GM23248 (cell line): ENCODE measurements around the gene PRELP. TPM values are rescaled to one million over a fixed set of nuclear protein-coding genes. Genes with fewer than 3 reads are reported as not detected.

Source experiments
- DNase-seq: peaks from one replicate; pipeline ENCODE4 v3.0.0-alpha.2; 2015
- H2AFZ ChIP-seq: fragments of 200-600 bp; sonication (generic); 2 replicates; pipeline ENCODE4 v1.6.1; 2016; ENCODE audit warnings: antibody characterized with exemption
- H3F3A ChIP-seq: fragments of 200-600 bp; sonication (generic); 2 replicates; pipeline ENCODE4 v1.6.1; 2016; ENCODE audit warnings: mild to moderate bottlenecking, antibody characterized with exemption, mixed run types; ENCODE audit not compliant: insufficient read depth
- H3K27ac ChIP-seq: fragments of 200-600 bp; sonication (generic); 2 replicates; pipeline ENCODE4 v1.5.1; 2016; ENCODE audit warnings: mild to moderate bottlenecking
- H3K27me3 ChIP-seq: fragments of 200-600 bp; sonication (generic); replicated peaks from 2 replicates; pipeline ENCODE4 v1.6.1; 2016; ENCODE audit warnings: mild to moderate bottlenecking; ENCODE audit not compliant: insufficient read depth
- H3K36me3 ChIP-seq: fragments of 200-600 bp; sonication (generic); 2 replicates; pipeline ENCODE4 v1.6.1; 2016; ENCODE audit warnings: low read depth, mild to moderate bottlenecking
- H3K4me1 ChIP-seq: fragments of 200-600 bp; sonication (generic); 2 replicates; pipeline ENCODE4 v1.6.1; 2016; ENCODE audit warnings: mild to moderate bottlenecking; ENCODE audit not compliant: insufficient read depth
- H3K4me2 ChIP-seq: fragments of 200-600 bp; sonication (generic); one replicate; pipeline ENCODE4 v1.6.1; 2016; ENCODE audit warnings: mild to moderate bottlenecking; ENCODE audit not compliant: unreplicated experiment
- H3K4me3 ChIP-seq: fragments of 200-600 bp; sonication (generic); 2 replicates; pipeline ENCODE4 v1.5.1; 2016; ENCODE audit warnings: mild to moderate bottlenecking
- H3K79me2 ChIP-seq: fragments of 200-600 bp; sonication (generic); 2 replicates; pipeline ENCODE4 v1.6.1; 2016; ENCODE audit warnings: mild to moderate bottlenecking; ENCODE audit not compliant: insufficient read depth
- H3K9ac ChIP-seq: fragments of 200-600 bp; sonication (generic); 2 replicates; pipeline ENCODE4 v1.6.1; 2016; ENCODE audit warnings: mild to moderate bottlenecking
- H3K9me2 ChIP-seq: fragments of 200-600 bp; sonication (generic); 2 replicates; pipeline ENCODE4 v1.6.1; 2016; ENCODE audit warnings: mixed run types, mild to moderate bottlenecking, moderate library complexity; ENCODE audit not compliant: insufficient read depth
- H3K9me3 ChIP-seq: fragments of 200-600 bp; sonication (generic); one replicate; pipeline ENCODE4 v1.6.1; 2017; ENCODE audit warnings: low read depth
- H4K20me1 ChIP-seq: fragments of 200-600 bp; sonication (generic); 2 replicates; pipeline ENCODE4 v1.6.0; 2016; ENCODE audit not compliant: insufficient read depth
- EZH2 ChIP-seq: fragments of 200-600 bp; sonication (generic); IDR thresholded peaks from 2 replicates; pipeline ENCODE4 v1.6.1; 2018; ENCODE audit warnings: antibody characterized with exemption, mild to moderate bottlenecking; ENCODE audit not compliant: insufficient read depth, poor library complexity, severe bottlenecking
- EZH2phosphoT487 ChIP-seq: fragments of 200-600 bp; sonication (generic); IDR thresholded peaks from 2 replicates; pipeline ENCODE4 v1.6.1; 2018; ENCODE audit warnings: antibody characterized with exemption, moderate library complexity, mild to moderate bottlenecking, low read depth; ENCODE audit not compliant: insufficient read depth
- WGBS, 2 experiments: methylation state at CpG; one replicate each; pipeline ENCODE4 v1.1.6; 2015 to 2017; ENCODE audit warnings: low lambda C conversion rate in 2 of 2, low coverage in 1 of 2; ENCODE audit errors: missing lambda C conversion rate in 2 of 2; 5-methylcytosine and 5-hydroxymethylcytosine counted together
- in situ Hi-C: fragments of 300-500 bp; cut with MboI; formaldehyde crosslinking; loops from 2 replicates; pipeline ENCODE4 v1.15.0; 2020
- polyA plus RNA-seq: library from polyadenylated mRNA; unstranded; fragments of >200 nt; fragmentation: Nextera tagmentation; extraction: Ambion mirVana; gene quantifications from 2 replicates; pipeline ENCODE4 v1.2.1, GENCODE V29; 2016
- total RNA-seq: library from RNA; depleted of rRNA; stranded (reverse); fragments of >200 nt; shearing (Covaris generic); gene quantifications from 2 replicates; pipeline ENCODE4 v1.2.3, GENCODE V29; 2014

The PRELP gene
- total and polyA plus RNA-seq, 2 experiments from 2014 or later = 0.32 to 1.6 TPM

- Histone ChIP-seq H3K27me3 (no peaks in the 10 kb centered on the region), H3K27ac (no peak overlapping the region), H4K20me1 (no peaks in the 10 kb centered on the region), H3K79me2 (no peaks in the 10 kb centered on the region), H2AFZ (no peak overlapping the region), H3K4me1 (peaks cover 36% of the 10 kb centered on the region), H3K36me3 (no peaks in the 10 kb centered on the region), H3K4me3 (no peak overlapping the region), H3K4me2 (no peak overlapping the region), H3K9me2 (no peaks in the 10 kb centered on the region), H3K9me3 (no peaks in the 10 kb centered on the region), H3F3A (peaks cover 10% of the 10 kb centered on the region), H3K9ac (no peak overlapping the region)
- no peak for DNase-seq
- TF ChIP-seq EZH2phosphoT487 (no peak), EZH2 (no peak)
- WGBS, 2 experiments = 97 to 98% methylated on average over 10 of the region's 10 CpGs
- in situ Hi-C loops = no loop called here
Measured at GRCh38 chr1:203508463-203509073, 33.0 kb downstream of the PRELP start.

- Histone ChIP-seq H3K9ac (no peak overlapping the region), H3K79me2 (no peaks in the 10 kb centered on the region), H4K20me1 (no peaks in the 10 kb centered on the region), H3K9me3 (no peaks in the 10 kb centered on the region), H3F3A (peaks cover 10% of the 10 kb centered on the region), H3K36me3 (no peaks in the 10 kb centered on the region), H3K4me2 (no peak overlapping the region), H3K27ac (no peak overlapping the region), H3K27me3 (no peaks in the 10 kb centered on the region), H3K4me3 (no peak overlapping the region), H3K9me2 (no peaks in the 10 kb centered on the region), H2AFZ (no peak overlapping the region), H3K4me1 (peaks cover 42% of the 10 kb centered on the region)
- WGBS, 2 experiments = 59 to 83% methylated on average over 1 of the region's 1 CpG
- in situ Hi-C loops = no loop called here
- TF ChIP-seq EZH2 (no peak), EZH2phosphoT487 (no peak)
- peak; percentile 18 for DNase-seq
Measured at GRCh38 chr1:203509135-203509534, 33.5 kb downstream of the PRELP start.

GRCh38 chr1:203511513-203511912, 35.9 kb downstream of the PRELP start:
- H3K36me3 ChIP-seq = no peaks in the 10 kb centered on the region
- WGBS, 2 experiments = 89 to 90% methylated on average over 6 of the region's 6 CpGs
- in situ Hi-C loops = no loop called here
- no peaks in the 10 kb centered on the region for H3K9me2 ChIP-seq
- H3K27ac ChIP-seq = no peak overlapping the region
- no peak overlapping the region for H3K4me2 ChIP-seq
- H3K9ac ChIP-seq = peak overlapping the region; percentile 80; the same call in 1 of the 2 replicates
- no peak for TF ChIP-seq EZH2phosphoT487
- no peaks in the 10 kb centered on the region for H3K27me3 ChIP-seq
- DNase-seq = no peak
- H3K4me1 ChIP-seq = peaks cover 43% of the 10 kb centered on the region
- H2AFZ ChIP-seq = no peak overlapping the region
- no peaks in the 10 kb centered on the region for H3K9me3 ChIP-seq
- no peaks in the 10 kb centered on the region for H4K20me1 ChIP-seq
- H3K4me3 ChIP-seq = no peak overlapping the region
- no peaks in the 10 kb centered on the region for H3K79me2 ChIP-seq
- H3F3A ChIP-seq = peaks cover 10% of the 10 kb centered on the region

- Histone ChIP-seq H3K4me2 (peak overlapping the region; percentile 63), H3K27ac (peak overlapping the region; percentile 94), H3F3A (peaks cover 10% of the 10 kb centered on the region), H3K4me3 (no peak overlapping the region), H3K36me3 (no peaks in the 10 kb centered on the region), H3K79me2 (no peaks in the 10 kb centered on the region), H3K9me2 (no peaks in the 10 kb centered on the region), H3K9ac (peak overlapping the region; percentile 80), H3K27me3 (no peaks in the 10 kb centered on the region), H3K4me1 (peaks cover 41% of the 10 kb centered on the region), H2AFZ (no peak overlapping the region), H4K20me1 (no peaks in the 10 kb centered on the region), H3K9me3 (no peaks in the 10 kb centered on the region)
- 74 to 75% methylated on average over 4 of the region's 4 CpGs for WGBS, 2 experiments
- TF ChIP-seq EZH2 (no peak), EZH2phosphoT487 (no peak)
- in situ Hi-C loops = no loop called here
- DNase-seq = no peak
Measured at GRCh38 chr1:203511930-203512329, 36.3 kb downstream of the PRELP start.

- Histone ChIP-seq H3K4me1 (peaks cover 35% of the 10 kb centered on the region), H3K4me3 (peak overlapping the region; percentile 35), H3K36me3 (no peaks in the 10 kb centered on the region), H3F3A (peaks cover 10% of the 10 kb centered on the region), H3K4me2 (peak overlapping the region; percentile 63), H2AFZ (peak overlapping the region; percentile 65), H4K20me1 (no peaks in the 10 kb centered on the region), H3K9me2 (no peaks in the 10 kb centered on the region), H3K9me3 (no peaks in the 10 kb centered on the region), H3K27ac (peak overlapping the region; percentile 94), H3K27me3 (no peaks in the 10 kb centered on the region), H3K79me2 (no peaks in the 10 kb centered on the region), H3K9ac (peak overlapping the region; percentile 80)
- 0% methylated on average over 1 of the region's 1 CpG for WGBS, 2 experiments
- in situ Hi-C loops = no loop called here
- no peak for TF ChIP-seq EZH2phosphoT487
- no peak for TF ChIP-seq EZH2
- no peak for DNase-seq
Measured at GRCh38 chr1:203512517-203512847, 36.9 kb downstream of the PRELP start.
